ENCODE results near the gene CAMK2B. TPM values are rescaled to one million over a fixed set of nuclear protein-coding genes. Genes with fewer than 3 reads are reported as not detected.

Gene CAMK2B
- total and polyA plus RNA-seq, 12 donors, result 0.25 to 82.3 (median 6.5) TPM; not detected in 2

- Histone ChIP-seq H3K4me1 (replicated peaks in 1 of 2) (no peaks in the 10 kb centered on the region), H3K27ac (no peak overlapping the region), H3K4me3 (no peak overlapping the region), H3K9me3 (replicated peaks in 1 of 3) (no peaks in the 10 kb centered on the region), H3K36me3 (replicated peaks in 1 of 2) (no peaks in the 10 kb centered on the region), H3K27me3 (no peaks in the 10 kb centered on the region)
- 65 to 84% (median 72%) methylated on average over 8 to 11 of the region's 11 CpGs for WGBS, 4 donors
- DNase-seq, result peak in 3 of 7 donors; percentile 4 to 10 (median 8)
- TF ChIP-seq CTCF (IDR thresholded peaks at IDR 0.05) (no peak), POLR2A (IDR thresholded peaks at IDR 0.05) (no peak)
- intact Hi-C loops (cut with DNase I), result no loop called here
Observed at GRCh38 chr7:44277391-44277790, 48.0 kb downstream of the CAMK2B start.

GRCh38 chr7:44276571-44277221 lies 48.7 kb downstream of the CAMK2B start:
- 92 to 95% (median 94%) methylated on average over 10 to 20 of the region's 20 CpGs for WGBS, 4 donors
- no peak overlapping the region for H3K4me3 ChIP-seq
- no peaks in the 10 kb centered on the region for H3K4me1 ChIP-seq (replicated peaks in 1 of 2)
- no peaks in the 10 kb centered on the region for H3K36me3 ChIP-seq (replicated peaks in 1 of 2)
- no peak overlapping the region for H3K27ac ChIP-seq
- no peaks in the 10 kb centered on the region for H3K27me3 ChIP-seq
- intact Hi-C loops (cut with DNase I), result no loop called here
- no peaks in the 10 kb centered on the region for H3K9me3 ChIP-seq (replicated peaks in 1 of 3)
- no peak for DNase-seq
- TF ChIP-seq CTCF (IDR thresholded peaks at IDR 0.05) (no peak), POLR2A (IDR thresholded peaks at IDR 0.05) (no peak)

- WGBS, 4 donors, result 41 to 53% (median 49%) methylated on average over 9 to 17 of the region's 17 CpGs
- H3K4me1 ChIP-seq (replicated peaks in 1 of 2), result no peaks in the 10 kb centered on the region
Observed at GRCh38 chr7:44275957-44276570, 49.3 kb downstream of the CAMK2B start.

GRCh38 chr7:44275146-44275545 lies 50.2 kb downstream of the CAMK2B start:
- no peaks in the 10 kb centered on the region for H3K36me3 ChIP-seq (replicated peaks in 1 of 2)
- intact Hi-C loops (cut with DNase I), result no loop called here
- H3K27ac ChIP-seq, result no peak overlapping the region
- H3K27me3 ChIP-seq, result no peaks in the 10 kb centered on the region
- no peak for DNase-seq
- no peaks in the 10 kb centered on the region for H3K4me1 ChIP-seq (replicated peaks in 1 of 2)
- TF ChIP-seq POLR2A (IDR thresholded peaks at IDR 0.05), result no peak
- TF ChIP-seq CTCF (IDR thresholded peaks at IDR 0.05), result no peak
- no peak overlapping the region for H3K4me3 ChIP-seq
- 78 to 89% (median 84%) methylated on average over 5 to 7 of the region's 7 CpGs for WGBS, 4 donors
- H3K9me3 ChIP-seq (replicated peaks in 1 of 3), result no peaks in the 10 kb centered on the region

More at GRCh38 chr7:44275957-44276570, 49.3 kb downstream of the CAMK2B start:
- no peaks in the 10 kb centered on the region for H3K9me3 ChIP-seq (replicated peaks in 1 of 3)
- TF ChIP-seq CTCF (IDR thresholded peaks at IDR 0.05) (no peak), POLR2A (IDR thresholded peaks at IDR 0.05) (no peak)
- no peaks in the 10 kb centered on the region for H3K27me3 ChIP-seq
- H3K27ac ChIP-seq, result no peak overlapping the region
- no peak for DNase-seq
- intact Hi-C loops (cut with DNase I), result no loop called here
- no peak overlapping the region for H3K4me3 ChIP-seq
- no peaks in the 10 kb centered on the region for H3K36me3 ChIP-seq (replicated peaks in 1 of 2)
